Lower lobe of right lung (tissue), 2 donors: ENCODE results near the gene NISCH. TPM values are rescaled to one million over a fixed set of nuclear protein-coding genes. Genes with fewer than 3 reads are reported as not detected.

Experiments used
- ATAC-seq, 2 donors: fragments of 200-7000 bp; cut with Tn5 transposase; one replicate each; pipeline ENCODE4 v1.9.1; 2020 to 2022; ENCODE audit warnings: mild to moderate bottlenecking in 2 of 2, moderate library complexity in 2 of 2
- DNase-seq: peaks from one replicate; pipeline ENCODE4 v3.0.0-alpha.2; 2020
- H3K27ac ChIP-seq: fragments of 200-600 bp; one replicate; pipeline ENCODE4 v1.8.0; 2022
- H3K27me3 ChIP-seq: fragments of 200-600 bp; one replicate; pipeline ENCODE4 v1.8.0; 2022; ENCODE audit warnings: low read depth
- H3K36me3 ChIP-seq: fragments of 200-600 bp; one replicate; pipeline ENCODE4 v1.8.0; 2022; ENCODE audit warnings: mild to moderate bottlenecking
- H3K4me1 ChIP-seq: fragments of 200-600 bp; one replicate; pipeline ENCODE4 v1.8.0; 2022
- H3K4me3 ChIP-seq: fragments of 200-600 bp; one replicate; pipeline ENCODE4 v1.8.0; 2022; ENCODE audit warnings: mild to moderate bottlenecking
- H3K9me3 ChIP-seq: fragments of 200-600 bp; one replicate; pipeline ENCODE4 v1.8.0; 2022
- intact Hi-C: fragments of 100-400 bp; cut with DNase I; formaldehyde crosslinking; loops from one replicate; pipeline ENCODE4 v1.11.0; 2022
- long read RNA-seq: library from polyadenylated mRNA; unstranded; transcript quantifications from one replicate; pipeline ENCODE4 v2.0.0, GENCODE V29; 2021
- total RNA-seq: library from RNA; stranded (reverse); fragmentation: NEBNext Ultra II Directional; extraction: Animal tissue kit (Norgen Biotek cat#: 25700); gene quantifications from one replicate; pipeline ENCODE4 v1.2.1, GENCODE V29; 2021
- TF ChIP-seq, protein P1 (sequence below): fragments of 200-600 bp; IDR thresholded peaks from one replicate; pipeline ENCODE4 v1.8.0; 2022; ENCODE audit warnings: antibody characterized with exemption, mild to moderate bottlenecking
- donor health status: DM: no; HTN: yes; CAD: no; lungs with severe emphysema.

Gene NISCH
- total RNA-seq = 90.2 TPM
- long read RNA-seq, full-length matches to known transcripts = 14 of 103 reads
- long read RNA-seq, partial matches to known transcripts = 71 of 103 reads
- long read RNA-seq, other reads (novel, unspliced or antisense) = 18 of 103 reads

DNA sequence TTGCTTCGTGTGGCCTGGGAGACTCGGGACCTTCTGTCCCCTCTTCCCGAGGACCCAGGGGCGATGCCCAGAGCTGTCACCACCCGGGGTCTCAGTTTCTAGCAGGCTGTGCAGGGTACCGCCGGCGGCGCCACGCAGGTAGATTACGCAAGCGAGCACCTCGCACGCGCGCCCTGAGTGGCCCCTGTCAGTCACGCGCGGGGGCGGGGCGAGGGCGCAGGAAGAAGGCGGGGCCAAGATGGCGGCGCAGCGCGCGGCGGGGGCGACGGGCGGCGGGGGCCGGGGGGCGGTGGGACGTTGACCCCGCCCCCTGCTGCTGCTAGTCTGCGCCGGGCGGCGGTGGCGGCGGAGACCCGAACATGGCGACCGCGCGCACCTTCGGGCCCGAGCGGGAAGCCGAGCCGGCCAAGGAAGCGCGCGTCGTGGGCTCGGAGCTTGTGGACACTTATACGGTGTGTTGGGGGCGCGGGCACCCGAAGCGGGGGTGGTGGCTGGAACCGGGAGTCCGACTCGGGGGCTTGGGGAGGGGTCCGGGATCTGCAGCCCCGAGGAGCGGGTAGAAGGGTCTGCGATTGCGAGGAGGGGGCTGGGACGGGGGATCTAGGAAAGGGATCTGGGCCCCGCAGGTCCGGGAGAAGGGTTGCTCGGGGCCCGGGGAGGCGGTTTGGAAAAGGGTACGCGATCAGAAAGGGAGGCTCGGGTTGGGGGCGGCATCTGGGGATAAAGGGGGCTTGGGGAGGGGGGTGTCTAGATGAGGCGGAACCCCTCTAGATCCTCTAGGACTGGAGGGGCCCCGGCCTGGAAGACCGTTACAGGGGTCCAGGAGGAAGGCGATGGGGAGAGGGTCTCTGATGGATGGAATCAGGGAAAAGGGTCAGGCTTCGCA lies at the start of gene NISCH:
Gene NISCH (plus strand): TSS at position 322 of the 886 bp plus-strand sequence. CDS start 38 bp downstream, at position 360.
- H3K9me3 ChIP-seq = no peaks in the 10 kb centered on the region
- TF ChIP-seq, protein P1, sequence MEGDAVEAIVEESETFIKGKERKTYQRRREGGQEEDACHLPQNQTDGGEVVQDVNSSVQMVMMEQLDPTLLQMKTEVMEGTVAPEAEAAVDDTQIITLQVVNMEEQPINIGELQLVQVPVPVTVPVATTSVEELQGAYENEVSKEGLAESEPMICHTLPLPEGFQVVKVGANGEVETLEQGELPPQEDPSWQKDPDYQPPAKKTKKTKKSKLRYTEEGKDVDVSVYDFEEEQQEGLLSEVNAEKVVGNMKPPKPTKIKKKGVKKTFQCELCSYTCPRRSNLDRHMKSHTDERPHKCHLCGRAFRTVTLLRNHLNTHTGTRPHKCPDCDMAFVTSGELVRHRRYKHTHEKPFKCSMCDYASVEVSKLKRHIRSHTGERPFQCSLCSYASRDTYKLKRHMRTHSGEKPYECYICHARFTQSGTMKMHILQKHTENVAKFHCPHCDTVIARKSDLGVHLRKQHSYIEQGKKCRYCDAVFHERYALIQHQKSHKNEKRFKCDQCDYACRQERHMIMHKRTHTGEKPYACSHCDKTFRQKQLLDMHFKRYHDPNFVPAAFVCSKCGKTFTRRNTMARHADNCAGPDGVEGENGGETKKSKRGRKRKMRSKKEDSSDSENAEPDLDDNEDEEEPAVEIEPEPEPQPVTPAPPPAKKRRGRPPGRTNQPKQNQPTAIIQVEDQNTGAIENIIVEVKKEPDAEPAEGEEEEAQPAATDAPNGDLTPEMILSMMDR = no peak
- peaks cover 31% of the 10 kb centered on the region for H3K36me3 ChIP-seq
- peak; percentile 92 to 93 for ATAC-seq
- peaks cover 33% of the 10 kb centered on the region for H3K4me1 ChIP-seq
- peak within 1 kb of the TSS; percentile 92 for H3K27ac ChIP-seq
- DNase-seq = peak; percentile 94
- intact Hi-C loops = no loop called here
- peak within 1 kb of the TSS; percentile 74 for H3K4me3 ChIP-seq
- no peaks in the 10 kb centered on the region for H3K27me3 ChIP-seq

DNA sequence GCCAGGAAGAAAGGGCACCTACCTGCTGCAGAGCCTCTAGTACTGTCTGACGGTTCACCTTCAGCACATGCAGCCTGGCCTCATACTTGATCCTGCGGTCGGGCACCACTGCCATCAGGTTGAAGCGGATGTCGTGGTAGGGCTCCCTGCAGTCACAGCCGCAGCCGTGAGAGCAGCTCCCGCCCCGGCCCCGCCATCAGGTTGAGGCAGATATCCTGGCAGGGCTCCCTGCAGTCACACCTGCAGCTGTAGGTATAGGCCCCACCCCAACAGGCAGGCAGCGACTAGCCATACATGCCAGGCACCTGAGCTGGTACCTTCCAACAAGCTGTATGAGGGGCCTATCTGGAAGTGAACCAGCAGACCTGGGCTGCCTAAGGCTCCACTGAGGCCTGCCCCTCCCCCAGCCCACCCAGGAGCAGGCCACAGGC lies 49.2 kb upstream of the NISCH start:
- no peak overlapping the region for H3K4me3 ChIP-seq
- no peak overlapping the region for H3K27ac ChIP-seq
- intact Hi-C loops = no loop called here
- peak; percentile 44 for DNase-seq
- H3K9me3 ChIP-seq = no peaks in the 10 kb centered on the region
- peaks cover 22% of the 10 kb centered on the region for H3K4me1 ChIP-seq
- no peaks in the 10 kb centered on the region for H3K27me3 ChIP-seq
- TF ChIP-seq, protein P1 = no peak
- H3K36me3 ChIP-seq = peaks cover 75% of the 10 kb centered on the region
- no peak for ATAC-seq

DNA sequence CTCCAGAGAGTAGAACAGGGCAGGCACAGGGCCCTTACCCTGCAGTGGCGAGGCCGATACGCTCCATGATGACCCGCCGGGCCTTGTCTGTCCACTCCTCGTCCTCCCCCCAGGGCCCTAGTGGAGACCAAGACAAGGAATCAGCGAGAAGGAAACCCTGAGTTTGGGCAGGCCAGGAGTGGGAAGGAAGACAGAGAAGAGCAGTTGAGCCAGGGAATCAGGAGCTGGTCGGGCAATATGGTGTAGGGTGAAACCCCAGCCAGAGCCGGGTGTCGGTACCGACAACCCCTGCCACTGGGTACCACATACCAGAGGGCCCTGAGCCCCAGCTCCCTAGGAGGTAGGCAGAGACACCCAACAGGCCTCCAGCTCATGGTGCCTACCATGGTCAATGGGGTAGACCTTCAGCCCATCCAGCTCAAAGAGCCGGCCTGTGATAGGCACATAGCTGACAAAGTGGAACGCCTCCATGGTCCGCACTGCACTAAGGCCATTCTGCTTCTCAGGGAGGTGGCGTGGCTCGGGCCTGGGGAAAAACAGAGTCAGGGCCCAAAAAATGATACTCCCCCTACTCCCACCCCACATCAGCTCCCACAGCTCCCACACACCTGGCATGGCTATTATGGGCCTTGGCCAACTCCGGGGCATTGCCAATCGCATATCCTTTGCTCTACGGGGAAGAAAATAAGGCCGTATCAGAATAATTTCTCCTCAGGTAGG lies 48.5 kb upstream of the NISCH start:
- H3K36me3 ChIP-seq = peaks cover 68% of the 10 kb centered on the region
- ATAC-seq = no peak
- intact Hi-C loops = no loop called here
- TF ChIP-seq, protein P1 = no peak
- H3K4me3 ChIP-seq = no peak overlapping the region
- H3K27me3 ChIP-seq = no peaks in the 10 kb centered on the region
- DNase-seq = no peak
- peaks cover 29% of the 10 kb centered on the region for H3K4me1 ChIP-seq
- H3K27ac ChIP-seq = no peak overlapping the region
- H3K9me3 ChIP-seq = no peaks in the 10 kb centered on the region

DNA sequence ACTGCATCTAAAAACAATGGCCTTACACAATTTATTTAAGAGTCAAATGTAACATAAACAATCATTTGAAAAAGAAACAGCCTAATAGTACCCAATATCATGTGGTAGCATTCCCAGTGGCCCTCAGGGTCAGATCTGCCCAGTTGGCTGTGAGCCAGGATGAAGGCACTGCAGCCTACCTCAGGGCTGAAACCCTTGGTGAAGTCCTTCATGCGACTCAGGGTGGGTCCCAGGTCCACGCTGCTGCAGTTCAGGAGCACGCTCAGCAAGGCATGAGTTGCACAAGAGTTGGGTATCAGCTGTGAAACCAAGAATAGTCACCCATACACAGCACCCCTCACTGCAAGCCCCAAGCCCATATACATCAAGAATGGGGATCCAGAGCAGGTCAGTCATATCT lies 47.6 kb upstream of the NISCH start:
- no peak for DNase-seq
- Histone ChIP-seq H3K4me1 (peaks cover 38% of the 10 kb centered on the region), H3K4me3 (no peak overlapping the region), H3K27ac (no peak overlapping the region), H3K9me3 (no peaks in the 10 kb centered on the region), H3K36me3 (peaks cover 60% of the 10 kb centered on the region), H3K27me3 (no peaks in the 10 kb centered on the region)
- no peak for ATAC-seq
- TF ChIP-seq, protein P1 = no peak
- intact Hi-C loops = no loop called here

DNA sequence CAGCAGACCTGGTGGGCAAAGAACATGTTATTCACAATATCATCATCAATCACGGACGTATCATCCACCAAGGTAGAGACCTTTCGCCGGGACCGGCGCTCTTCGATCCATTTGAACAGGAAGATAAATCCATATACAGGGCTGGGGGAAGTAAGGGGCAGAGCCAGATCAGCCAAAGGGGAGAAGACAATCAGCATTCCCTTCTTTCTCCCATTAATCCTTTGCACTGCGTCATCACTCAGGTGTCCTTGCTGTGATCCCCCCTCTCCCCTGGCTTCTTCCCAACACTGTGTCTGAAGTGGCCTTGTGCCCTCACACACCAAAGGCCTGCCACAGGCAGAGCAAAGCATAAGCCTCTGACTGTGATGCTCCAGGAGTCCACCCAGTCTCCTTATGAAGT lies 46.9 kb upstream of the NISCH start:
- Histone ChIP-seq H3K27ac (no peak overlapping the region), H3K4me3 (peak overlapping the region; percentile 98), H3K4me1 (peaks cover 44% of the 10 kb centered on the region), H3K27me3 (no peaks in the 10 kb centered on the region), H3K9me3 (no peaks in the 10 kb centered on the region), H3K36me3 (peaks cover 53% of the 10 kb centered on the region)
- ATAC-seq (no peak), DNase-seq (no peak)
- intact Hi-C loops = no loop called here
- TF ChIP-seq, protein P1 = no peak
